Measurements from ENCODE around the gene CSTPP1.
"Not testable (repeated sequence)": the region's sequence is repeated elsewhere in the genome, so short reads cannot be mapped to it uniquely, and the experiment has no call there.

CSTPP1 gene

GRCh38 chr11:46918788-46919513, 17.6 kb upstream of the CSTPP1 start:
- no peak for DNase-seq (ENCODE audit: low read depth in 1 of 2, low spot score in 1 of 2)
- no peak overlapping the region for H3K4me3 ChIP-seq (replicated peaks; ENCODE audit: insufficient read depth, low read length)
- no peak overlapping the region for H3K27ac ChIP-seq (replicated peaks)
- peaks cover 47% of the 10 kb centered on the region for H3K27me3 ChIP-seq (ENCODE audit: insufficient read depth, poor library complexity, severe bottlenecking)
- TF ChIP-seq REST (IDR thresholded peaks at IDR 0.05; ENCODE audit: insufficient replicate concordance, low read depth), result no peak
- no peak for TF ChIP-seq POLR2AphosphoS5 (IDR thresholded peaks at IDR 0.05; ENCODE audit: low read depth)
- TF ChIP-seq CTCF (IDR thresholded peaks at IDR 0.05; ENCODE audit: insufficient read depth, low read length), result no peak
- TF ChIP-seq SPI1 (IDR thresholded peaks at IDR 0.05; ENCODE audit: borderline replicate concordance, low read depth), result no peak
- TF ChIP-seq GABPA (IDR thresholded peaks at IDR 0.05; ENCODE audit: low read depth), result no peak

GRCh38 chr11:46920755-46921154, 15.8 kb upstream of the CSTPP1 start:
- DNase-seq (ENCODE audit: low read depth in 1 of 2, low spot score in 1 of 2), result no peak
- TF ChIP-seq POLR2AphosphoS5 (IDR thresholded peaks at IDR 0.05; ENCODE audit: low read depth) (no peak), CTCF (IDR thresholded peaks at IDR 0.05; ENCODE audit: insufficient read depth, low read length) (no peak), REST (IDR thresholded peaks at IDR 0.05; ENCODE audit: insufficient replicate concordance, low read depth) (no peak), GABPA (IDR thresholded peaks at IDR 0.05; ENCODE audit: low read depth) (no peak), SPI1 (IDR thresholded peaks at IDR 0.05; ENCODE audit: borderline replicate concordance, low read depth) (no peak)
- H3K4me3 ChIP-seq (replicated peaks; ENCODE audit: insufficient read depth, low read length), result no peak overlapping the region
- peaks cover 33% of the 10 kb centered on the region for H3K27me3 ChIP-seq (ENCODE audit: insufficient read depth, poor library complexity, severe bottlenecking)
- H3K27ac ChIP-seq (replicated peaks), result no peak overlapping the region

GRCh38 chr11:46927928-46928327, 8.6 kb upstream of the CSTPP1 start:
- H3K27ac ChIP-seq (replicated peaks); H3K27me3 ChIP-seq (ENCODE audit: insufficient read depth, poor library complexity, severe bottlenecking): not testable (repeated sequence)

GRCh38 chr11:46928701-46929100, 7.9 kb upstream of the CSTPP1 start:
- H3K27me3 ChIP-seq (ENCODE audit: insufficient read depth, poor library complexity, severe bottlenecking); H3K27ac ChIP-seq (replicated peaks); H3K4me3 ChIP-seq (replicated peaks; ENCODE audit: insufficient read depth, low read length); DNase-seq (ENCODE audit: low read depth in 1 of 2, low spot score in 1 of 2): not testable (repeated sequence)

More at GRCh38 chr11:46927928-46928327, 8.6 kb upstream of the CSTPP1 start:
- not testable (repeated sequence) for DNase-seq (ENCODE audit: low read depth in 1 of 2, low spot score in 1 of 2); H3K4me3 ChIP-seq (replicated peaks; ENCODE audit: insufficient read depth, low read length)

GRCh38 chr11:46930089-46930488, 6.5 kb upstream of the CSTPP1 start:
- TF ChIP-seq CTCF (IDR thresholded peaks at IDR 0.05; ENCODE audit: insufficient read depth, low read length), result no peak
- TF ChIP-seq REST (IDR thresholded peaks at IDR 0.05; ENCODE audit: insufficient replicate concordance, low read depth), result no peak
- no peak for TF ChIP-seq SPI1 (IDR thresholded peaks at IDR 0.05; ENCODE audit: borderline replicate concordance, low read depth)
- TF ChIP-seq POLR2AphosphoS5 (IDR thresholded peaks at IDR 0.05; ENCODE audit: low read depth), result no peak
- no peak for TF ChIP-seq GABPA (IDR thresholded peaks at IDR 0.05; ENCODE audit: low read depth)
- no peak for DNase-seq (ENCODE audit: low read depth in 1 of 2, low spot score in 1 of 2)
- Histone ChIP-seq H3K27me3 (ENCODE audit: insufficient read depth, poor library complexity, severe bottlenecking) (no peaks in the 10 kb centered on the region), H3K27ac (replicated peaks) (no peak overlapping the region), H3K4me3 (replicated peaks; ENCODE audit: insufficient read depth, low read length) (no peak overlapping the region)

Measured in HL-60 (cell line).